SK-N-SH (cell line): ENCODE measurements around the gene SH3BP4. TPM values are rescaled to one million over a fixed set of nuclear protein-coding genes. Genes with fewer than 3 reads are reported as not detected.

Source experiments
- CTCF ChIA-PET: fragments of 300-600, 350-600 bp; formaldehyde crosslinking; extraction: SDS; loops from one replicate; lab custom pipeline; 2021; lab: Yijun Ruan, JAX
- POLR2A ChIA-PET: fragments of 350-600 bp; sonication (Branson Sonifier 250); formaldehyde crosslinking; extraction: SDS; loops from one replicate; lab custom pipeline; 2020; ENCODE audit warnings: antibody characterized with exemption, inconsistent platforms; lab: Yijun Ruan, JAX
- DNase-seq: peaks from one replicate; pipeline ENCODE4 v3.0.0; 2012
- H2AFZ ChIP-seq: fragments of 200-600 bp; sonication (generic); 2 replicates; pipeline ENCODE4 v1.8.1; 2016; ENCODE audit warnings: antibody characterized with exemption, mild to moderate bottlenecking, low read depth
- H3F3A ChIP-seq: fragments of 200-600 bp; sonication (generic); replicated peaks from 2 replicates; pipeline ENCODE3; 2016; ENCODE audit warnings: antibody characterized with exemption, mild to moderate bottlenecking; ENCODE audit not compliant: insufficient read depth
- H3K27ac ChIP-seq, 2 experiments: fragments of 200-500 bp in 1 of 2; fragments of 200-600 bp in 1 of 2; sonication (Bioruptor generic) in 1 of 2; sonication (generic), shearing (Covaris generic) in 1 of 2; 2 replicates each; pipeline versions ENCODE4 v1.5.1 to v1.6.1; 2014 to 2016; ENCODE audit warnings: low read depth in 2 of 2, inconsistent platforms in 1 of 2, low read length in 1 of 2, mild to moderate bottlenecking in 1 of 2, mixed read lengths in 1 of 2
- H3K27me3 ChIP-seq: fragments of 200-600 bp; sonication (generic), shearing (Covaris generic); 2 replicates; pipeline ENCODE4 v1.6.1; 2016; ENCODE audit warnings: mixed run types; ENCODE audit not compliant: insufficient read depth
- H3K36me3 ChIP-seq, 2 experiments: fragments of 200-500 bp in 1 of 2; fragments of 200-600 bp in 1 of 2; sonication (Bioruptor generic) in 1 of 2; sonication (generic) in 1 of 2; replicated peaks in 1 of 2; 2 replicates each; pipeline versions ENCODE3 to v1.5.1; 2014 to 2016; ENCODE audit warnings: low read length in 1 of 2, mild to moderate bottlenecking in 1 of 2; ENCODE audit not compliant: insufficient read depth in 2 of 2, control insufficient read depth in 1 of 2
- H3K4me1 ChIP-seq, 2 experiments: fragments of 200-500 bp in 1 of 2; fragments of 200-600 bp in 1 of 2; sonication (Bioruptor generic) in 1 of 2; sonication (generic), shearing (Covaris generic) in 1 of 2; 2 replicates each; pipeline versions ENCODE4 v1.5.1 to v1.6.1; 2014 to 2016; ENCODE audit warnings: low read depth in 1 of 2, low read length in 1 of 2, mixed run types in 1 of 2; ENCODE audit not compliant: insufficient read depth in 2 of 2, control insufficient read depth in 1 of 2
- H3K4me2 ChIP-seq: fragments of 200-600 bp; sonication (generic), shearing (Covaris generic); 2 replicates; pipeline ENCODE4 v1.6.1; 2017; ENCODE audit warnings: mixed run types
- H3K4me3 ChIP-seq, 2 experiments: fragments of 200-500 bp in 1 of 2; fragments of 200-600 bp in 1 of 2; sonication (Bioruptor generic) in 1 of 2; sonication (generic), shearing (Covaris generic) in 1 of 2; 2 replicates each; pipeline versions ENCODE4 v1.5.1 to v1.8.1; 2014 to 2016; ENCODE audit warnings: low read depth in 2 of 2, inconsistent platforms in 1 of 2, low read length in 1 of 2, mild to moderate bottlenecking in 1 of 2, mixed read lengths in 1 of 2, moderate library complexity in 1 of 2
- H3K79me2 ChIP-seq: fragments of 200-600 bp; sonication (generic); 2 replicates; pipeline ENCODE4 v1.8.1; 2017; ENCODE audit warnings: mild to moderate bottlenecking; ENCODE audit not compliant: insufficient read depth
- H3K9ac ChIP-seq: fragments of 200-600 bp; sonication (generic); 2 replicates; pipeline ENCODE4 v1.6.1; 2017; ENCODE audit warnings: mixed run types
- H3K9me2 ChIP-seq: fragments of 200-600 bp; sonication (generic); 2 replicates; pipeline ENCODE4 v1.6.1; 2017; ENCODE audit warnings: mixed run types
- H3K9me3 ChIP-seq: fragments of 200-600 bp; sonication (generic); 2 replicates; pipeline ENCODE4 v1.6.1; 2017; ENCODE audit warnings: mixed run types, mild to moderate bottlenecking, moderate library complexity
- H4K20me1 ChIP-seq: fragments of 200-600 bp; sonication (generic); 2 replicates; pipeline ENCODE4 v1.6.1; 2017; ENCODE audit warnings: mild to moderate bottlenecking, mixed run types; ENCODE audit not compliant: insufficient read depth
- ELF1 ChIP-seq: IDR thresholded peaks from 2 replicates; pipeline ENCODE4 v1.4.0; 2012
- EP300 ChIP-seq, 2 experiments: IDR thresholded peaks; 2 replicates each; pipeline versions ENCODE4 v1.4.0 to v1.6.1; 2012; ENCODE audit warnings: borderline replicate concordance in 1 of 2, low read depth in 1 of 2, low read length in 1 of 2
- EZH2phosphoT487 ChIP-seq: fragments of 200-600 bp; sonication (generic); IDR thresholded peaks from 2 replicates; pipeline ENCODE4 v1.6.1; 2017; ENCODE audit warnings: low read depth, mixed run types, mild to moderate bottlenecking, antibody characterized with exemption, moderate library complexity, borderline replicate concordance
- GABPA ChIP-seq: IDR thresholded peaks from 2 replicates; pipeline ENCODE4 v1.4.0; 2012; ENCODE audit warnings: low read depth, mild to moderate bottlenecking
- JUND ChIP-seq: IDR thresholded peaks from 2 replicates; pipeline ENCODE4 v1.4.0; 2012
- MEF2A ChIP-seq: IDR thresholded peaks from 2 replicates; pipeline ENCODE4 v1.4.0; 2012; ENCODE audit warnings: low read depth, borderline replicate concordance
- RAD21 ChIP-seq: IDR thresholded peaks from 2 replicates; pipeline ENCODE4 v1.6.1; 2012; ENCODE audit warnings: mild to moderate bottlenecking, low read length
- RFX5 ChIP-seq: IDR thresholded peaks from 2 replicates; pipeline ENCODE4 v1.6.1; 2012; ENCODE audit warnings: mild to moderate bottlenecking, improper control_type of control experiment, low read length
- SIN3A ChIP-seq: IDR thresholded peaks from 2 replicates; pipeline ENCODE4 v1.6.1; 2012; ENCODE audit warnings: low read depth, mild to moderate bottlenecking, low read length, moderate library complexity, borderline replicate concordance
- TAF1 ChIP-seq: IDR thresholded peaks from 2 replicates; pipeline ENCODE4 v1.6.1; 2012; ENCODE audit warnings: low read depth, mild to moderate bottlenecking, low read length, moderate library complexity, borderline replicate concordance
- TCF12 ChIP-seq: IDR thresholded peaks from 2 replicates; pipeline ENCODE4 v1.4.0; 2012
- TEAD4 ChIP-seq: IDR thresholded peaks from 2 replicates; pipeline ENCODE4 v1.4.0; 2012; ENCODE audit warnings: mild to moderate bottlenecking, borderline replicate concordance; ENCODE audit not compliant: insufficient read depth
- WGBS: methylation state at CpG from one replicate; pipeline ENCODE4 v1.1.6; 2017; ENCODE audit warnings: low lambda C conversion rate; 5-methylcytosine and 5-hydroxymethylcytosine counted together
- polyA plus RNA-seq, 3 experiments: library from polyadenylated mRNA; depleted of rRNA; stranded (reverse); fragments of >200 nt; gene quantifications; 2 replicates each; pipeline ENCODE4 v1.2.3, GENCODE V29; 2012
- TF ChIP-seq, protein P1 (sequence below): IDR thresholded peaks from 2 replicates; pipeline ENCODE4 v1.4.0; 2012; ENCODE audit warnings: low read depth, borderline replicate concordance
- TF ChIP-seq, protein P2 (sequence below): IDR thresholded peaks from 2 replicates; pipeline ENCODE4 v1.4.0; 2012; ENCODE audit warnings: low read depth
- TF ChIP-seq, protein P3 (sequence below): IDR thresholded peaks from 2 replicates; pipeline ENCODE4 v1.4.0; 2012; ENCODE audit warnings: low read depth, borderline replicate concordance

Gene SH3BP4
- polyA plus RNA-seq, 1 of the 3 experiments (the other 2 are of a cell fraction): 27.7 TPM

DNA sequence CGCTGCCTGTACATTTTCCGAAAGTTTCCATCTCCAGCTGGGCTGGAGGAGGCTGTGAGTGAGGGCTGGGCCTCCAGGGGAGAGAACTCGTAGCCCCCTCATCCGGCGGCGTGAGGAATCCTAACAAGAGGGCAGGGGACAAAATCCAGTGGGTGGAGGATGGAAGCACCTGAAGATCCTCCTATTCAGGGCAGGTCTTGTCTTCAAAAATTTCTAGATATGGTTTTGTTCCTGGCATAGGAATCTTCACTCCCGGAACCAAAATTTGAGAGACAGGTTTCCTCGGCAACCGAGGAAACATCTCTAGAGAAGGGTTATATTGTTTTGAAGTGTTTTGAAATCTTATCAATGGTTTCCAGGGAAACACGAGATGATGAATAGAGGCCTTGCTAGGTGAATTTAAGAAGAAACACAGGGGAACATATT lies 136.7 kb downstream of the SH3BP4 start (continued):
- TF ChIP-seq, protein P1, sequence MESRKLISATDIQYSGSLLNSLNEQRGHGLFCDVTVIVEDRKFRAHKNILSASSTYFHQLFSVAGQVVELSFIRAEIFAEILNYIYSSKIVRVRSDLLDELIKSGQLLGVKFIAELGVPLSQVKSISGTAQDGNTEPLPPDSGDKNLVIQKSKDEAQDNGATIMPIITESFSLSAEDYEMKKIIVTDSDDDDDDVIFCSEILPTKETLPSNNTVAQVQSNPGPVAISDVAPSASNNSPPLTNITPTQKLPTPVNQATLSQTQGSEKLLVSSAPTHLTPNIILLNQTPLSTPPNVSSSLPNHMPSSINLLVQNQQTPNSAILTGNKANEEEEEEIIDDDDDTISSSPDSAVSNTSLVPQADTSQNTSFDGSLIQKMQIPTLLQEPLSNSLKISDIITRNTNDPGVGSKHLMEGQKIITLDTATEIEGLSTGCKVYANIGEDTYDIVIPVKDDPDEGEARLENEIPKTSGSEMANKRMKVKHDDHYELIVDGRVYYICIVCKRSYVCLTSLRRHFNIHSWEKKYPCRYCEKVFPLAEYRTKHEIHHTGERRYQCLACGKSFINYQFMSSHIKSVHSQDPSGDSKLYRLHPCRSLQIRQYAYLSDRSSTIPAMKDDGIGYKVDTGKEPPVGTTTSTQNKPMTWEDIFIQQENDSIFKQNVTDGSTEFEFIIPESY: no peak
- TF ChIP-seq RFX5: no peak
- TF ChIP-seq JUND: no peak
- no peak for TF ChIP-seq RAD21
- no peak for TF ChIP-seq EP300 (IDR thresholded peaks at IDR 0.05; ENCODE audit: borderline replicate concordance in 1 of 2, low read depth in 1 of 2, low read length in 1 of 2)
- no peak for TF ChIP-seq ELF1
- TF ChIP-seq, protein P2, sequence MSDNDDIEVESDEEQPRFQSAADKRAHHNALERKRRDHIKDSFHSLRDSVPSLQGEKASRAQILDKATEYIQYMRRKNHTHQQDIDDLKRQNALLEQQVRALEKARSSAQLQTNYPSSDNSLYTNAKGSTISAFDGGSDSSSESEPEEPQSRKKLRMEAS: no peak
- no peak for TF ChIP-seq TAF1
- no peak for TF ChIP-seq GABPA

DNA sequence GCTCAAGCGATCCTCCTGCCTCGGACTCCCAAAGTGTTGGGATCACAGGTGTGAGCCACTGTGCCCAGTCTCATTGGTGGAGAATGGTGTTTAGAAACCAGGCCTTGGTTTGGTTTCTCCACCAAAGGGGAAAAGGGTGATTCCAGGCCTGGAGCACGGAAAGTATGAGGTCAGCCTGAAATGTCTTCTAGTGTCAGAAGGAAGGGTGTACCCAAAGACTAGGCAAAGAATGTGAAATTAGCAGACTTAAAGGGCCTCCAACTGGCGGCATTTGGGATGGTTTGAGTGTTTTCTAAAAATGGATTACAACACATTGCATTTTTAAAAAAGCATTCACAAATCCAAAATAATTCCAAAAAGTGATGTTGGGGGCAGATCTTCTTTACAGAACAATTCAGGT lies 139.6 kb downstream of the SH3BP4 start:
- H3K27ac ChIP-seq: no peak overlapping the region
- no peaks in the 10 kb centered on the region for H3K9me2 ChIP-seq
- H3K9me3 ChIP-seq: no peaks in the 10 kb centered on the region
- H3K4me1 ChIP-seq: no peaks in the 10 kb centered on the region; a peak in 1 of 4 replicates
- H3K36me3 ChIP-seq: no peaks in the 10 kb centered on the region
- DNase-seq: no peak
- ChIA-PET CTCF (no interaction called here), POLR2A (no interaction called here)
- H4K20me1 ChIP-seq: no peaks in the 10 kb centered on the region
- H3K4me2 ChIP-seq: no peak overlapping the region
- no peaks in the 10 kb centered on the region for H3K79me2 ChIP-seq
- no peak overlapping the region for H3K9ac ChIP-seq
- no peaks in the 10 kb centered on the region for H3K27me3 ChIP-seq
- no peak overlapping the region for H2AFZ ChIP-seq
- 96% methylated on average over 4 of the region's 4 CpGs for WGBS
- H3F3A ChIP-seq: no peaks in the 10 kb centered on the region
- no peak overlapping the region for H3K4me3 ChIP-seq
- TF ChIP-seq MEF2A (no peak), SIN3A (no peak), ELF1 (no peak), TEAD4 (no peak), JUND (no peak)
- TF ChIP-seq, protein P3, sequence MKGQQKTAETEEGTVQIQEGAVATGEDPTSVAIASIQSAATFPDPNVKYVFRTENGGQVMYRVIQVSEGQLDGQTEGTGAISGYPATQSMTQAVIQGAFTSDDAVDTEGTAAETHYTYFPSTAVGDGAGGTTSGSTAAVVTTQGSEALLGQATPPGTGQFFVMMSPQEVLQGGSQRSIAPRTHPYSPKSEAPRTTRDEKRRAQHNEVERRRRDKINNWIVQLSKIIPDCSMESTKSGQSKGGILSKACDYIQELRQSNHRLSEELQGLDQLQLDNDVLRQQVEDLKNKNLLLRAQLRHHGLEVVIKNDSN: no peak
- TF ChIP-seq, protein P2: no peak
- TF ChIP-seq, all 33 proteins: peak for 0

DNA sequence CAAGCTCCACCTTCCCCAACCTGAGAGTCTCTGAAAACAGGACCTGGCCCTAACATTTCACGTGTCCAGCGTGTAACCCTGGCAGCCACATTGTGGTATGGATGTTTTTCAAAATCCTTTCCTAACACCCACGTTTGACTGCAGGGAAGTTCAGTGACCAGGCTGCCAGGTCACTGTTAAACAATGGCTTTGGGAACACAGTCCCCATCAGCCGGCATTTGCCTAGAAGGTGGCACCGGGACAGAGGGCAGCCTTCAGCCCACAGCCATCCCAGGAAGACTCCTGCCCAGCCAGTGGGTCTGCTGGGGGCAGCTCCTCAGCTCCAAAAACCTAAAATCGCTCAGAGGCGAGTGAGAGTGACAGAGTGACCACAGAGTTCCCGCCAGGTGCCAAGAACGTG lies 140.2 kb downstream of the SH3BP4 start:
- Histone ChIP-seq H3K4me3 (no peak overlapping the region), H3K79me2 (no peaks in the 10 kb centered on the region)
- TF ChIP-seq TCF12: no peak
- no peak for TF ChIP-seq JUND
- no peak for TF ChIP-seq EZH2phosphoT487
- TF ChIP-seq EP300 (IDR thresholded peaks at IDR 0.05; ENCODE audit: borderline replicate concordance in 1 of 2, low read depth in 1 of 2, low read length in 1 of 2): no peak
- no peak for TF ChIP-seq RAD21
- TF ChIP-seq, all 33 proteins: peak for 0
- 94% methylated on average over 7 of the region's 9 CpGs for WGBS
- Histone ChIP-seq H3F3A (no peaks in the 10 kb centered on the region), H2AFZ (no peak overlapping the region), H3K27ac (no peak overlapping the region), H3K9ac (no peak overlapping the region), H4K20me1 (no peaks in the 10 kb centered on the region), H3K9me2 (no peaks in the 10 kb centered on the region), H3K9me3 (no peaks in the 10 kb centered on the region), H3K4me1 (no peaks in the 10 kb centered on the region; a peak in 1 of 4 replicates), H3K36me3 (no peaks in the 10 kb centered on the region), H3K4me2 (no peak overlapping the region), H3K27me3 (no peaks in the 10 kb centered on the region)
- CTCF ChIA-PET: interaction anchor here (1.4 kb wide), 1 partner anchor 25 kb away, joined by 3 read pairs; no protein-coding TSS in a partner anchor
- POLR2A ChIA-PET: no interaction called here
- DNase-seq: no peak
